OCI-LY7 (cell line): Measurements from ENCODE around the gene C4orf51. TPM values are rescaled to one million over a fixed set of nuclear protein-coding genes. Genes with fewer than 3 reads are reported as not detected.

Experiments
- BruUV-seq: library from RNA; stranded (reverse); fragments of 400-500 nt; replicated peaks from 2 replicates; lab custom pipeline; 2021; lab: Mats Ljungman, UMichigan
- CTCF ChIA-PET: fragments of 300-600 bp; sonication (Branson Sonifier 250); formaldehyde crosslinking; loops from one replicate; lab custom pipeline; 2022; ENCODE audit warnings: antibody characterized with exemption; ENCODE audit not compliant: unreplicated experiment; lab: Charles Lee
- POLR2A ChIA-PET: fragments of 300-600 bp; sonication (Branson Sonifier 250); formaldehyde crosslinking; loops from one replicate; lab custom pipeline; 2022; ENCODE audit warnings: antibody characterized with exemption; lab: Charles Lee
- DNase-seq: peaks from one replicate; pipeline ENCODE4 v3.0.0-alpha.2; 2015; ENCODE audit warnings: low spot score
- H2AFZ ChIP-seq: fragments of 200-600 bp; sonication (generic), shearing (Covaris generic); 2 replicates; pipeline ENCODE4 v1.6.1; 2014; ENCODE audit warnings: mild to moderate bottlenecking, antibody characterized with exemption, low read length, moderate library complexity
- H3K27ac ChIP-seq: fragments of 200-600 bp; sonication (generic); 2 replicates; pipeline ENCODE4 v1.5.1; 2014; ENCODE audit warnings: mixed run types, low read depth, mild to moderate bottlenecking, moderate library complexity, low read length, inconsistent platforms; ENCODE audit not compliant: poor library complexity, severe bottlenecking
- H3K36me3 ChIP-seq: fragments of 200-600 bp; sonication (generic); 2 replicates; pipeline ENCODE4 v1.6.1; 2014; ENCODE audit warnings: mild to moderate bottlenecking, antibody characterized with exemption, low read length, moderate library complexity, mixed read lengths; ENCODE audit not compliant: insufficient read depth
- H3K4me1 ChIP-seq: fragments of 200-600 bp; sonication (generic); 2 replicates; pipeline ENCODE4 v1.5.1; 2014; ENCODE audit warnings: mild to moderate bottlenecking, low read length; ENCODE audit not compliant: insufficient read depth, poor library complexity, severe bottlenecking
- H3K4me2 ChIP-seq: fragments of 200-600 bp; sonication (generic); 2 replicates; pipeline ENCODE4 v1.6.1; 2014; ENCODE audit warnings: mild to moderate bottlenecking, low read length
- H3K4me3 ChIP-seq: fragments of 200-600 bp; sonication (generic); 2 replicates; pipeline ENCODE4 v1.5.1; 2014; ENCODE audit warnings: mild to moderate bottlenecking, low read depth, low read length; ENCODE audit not compliant: poor library complexity, severe bottlenecking
- H3K79me2 ChIP-seq: fragments of 200-600 bp; sonication (generic); 2 replicates; pipeline ENCODE4 v1.6.1; 2016; ENCODE audit warnings: low read depth, mild to moderate bottlenecking, low read length, moderate library complexity, mixed read lengths; ENCODE audit not compliant: insufficient read depth
- H3K9me2 ChIP-seq: fragments of 200-600 bp; sonication (generic); 2 replicates; pipeline ENCODE4 v1.6.1; 2016; ENCODE audit warnings: mild to moderate bottlenecking, low read length, mixed read lengths; ENCODE audit not compliant: insufficient read depth
- H3K9me3 ChIP-seq: fragments of 200-600 bp; sonication (generic); 2 replicates; pipeline ENCODE4 v1.6.1; 2014; ENCODE audit warnings: mild to moderate bottlenecking, mixed run types, low read length, mixed read lengths
- H4K20me1 ChIP-seq: fragments of 200-600 bp; sonication (generic); 2 replicates; pipeline ENCODE4 v1.6.1; 2014; ENCODE audit warnings: mild to moderate bottlenecking, antibody characterized with exemption, low read length, moderate library complexity, mixed read lengths; ENCODE audit not compliant: insufficient read depth
- CTCF ChIP-seq: fragments of 200-600 bp; sonication (generic); conservative IDR thresholded peaks from 2 replicates; pipeline ENCODE4 v1.5.1; 2014; ENCODE audit warnings: mild to moderate bottlenecking, antibody characterized with exemption, low read length, moderate library complexity, mixed read lengths
- EZH2phosphoT487 ChIP-seq: fragments of 200-600 bp; sonication (generic); IDR thresholded peaks from 2 replicates; pipeline ENCODE4 v1.6.1; 2018; ENCODE audit warnings: low read depth, borderline replicate concordance, mild to moderate bottlenecking, mixed run types, antibody characterized with exemption, low read length, moderate library complexity, mixed read lengths
- intact Hi-C: fragments of 100-400 bp; cut with micrococcal nuclease; formaldehyde crosslinking; loops from one replicate; pipeline ENCODE4 v1.10.0; 2022; ENCODE audit not compliant: unreplicated experiment
- total RNA-seq, 2 experiments: library from RNA; depleted of rRNA in 1 of 2; stranded (reverse); fragments of >200 nt in 1 of 2; shearing (Covaris generic) in 1 of 2; gene quantifications; 2 replicates each; pipeline ENCODE4 v1.2.3, GENCODE V29; 2014 to 2022

The C4orf51 gene
- total RNA-seq, 2 experiments from 2014 or later = not detected

DNA sequence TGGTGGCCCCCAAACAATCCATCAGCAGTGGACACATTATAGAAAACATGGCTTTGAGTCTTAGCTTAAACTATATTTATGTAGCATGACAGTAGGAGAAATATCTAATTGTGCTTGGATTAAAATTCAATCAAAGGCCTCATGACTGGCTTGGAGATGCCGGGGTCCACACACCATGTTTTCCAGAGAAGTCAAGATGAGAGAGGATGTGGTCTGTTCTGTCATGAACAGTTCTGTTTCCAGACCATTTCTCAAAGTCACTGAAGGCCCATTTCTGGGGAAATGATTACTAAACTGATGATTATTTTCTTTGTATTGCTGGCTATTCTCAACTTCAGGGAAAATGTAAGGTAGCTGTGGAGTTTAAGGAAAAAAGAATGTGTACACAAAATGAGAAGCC lies 76.3 kb downstream of the C4orf51 start:
- CTCF ChIA-PET = interaction anchor here (0.6 kb wide), 1 partner anchor 20 kb away, joined by 3 read pairs; no protein-coding TSS in a partner anchor
- Histone ChIP-seq H3K4me2 (no peak overlapping the region), H3K79me2 (no peaks in the 10 kb centered on the region), H3K27ac (no peak overlapping the region), H3K36me3 (peaks cover 31% of the 10 kb centered on the region), H3K9me3 (no peaks in the 10 kb centered on the region), H3K9me2 (no peaks in the 10 kb centered on the region), H3K4me3 (no peak overlapping the region), H2AFZ (no peak overlapping the region), H4K20me1 (no peaks in the 10 kb centered on the region), H3K4me1 (no peaks in the 10 kb centered on the region)
- TF ChIP-seq EZH2phosphoT487 (no peak), CTCF (no peak)
- BruUV-seq = no TSS peak
- intact Hi-C loops = no loop called here
- DNase-seq = no peak
- POLR2A ChIA-PET = no interaction called here

- Histone ChIP-seq H3K4me1 (no peaks in the 10 kb centered on the region), H3K27ac (no peak overlapping the region), H3K4me2 (no peak overlapping the region), H2AFZ (no peak overlapping the region), H3K9me3 (no peaks in the 10 kb centered on the region), H3K4me3 (no peak overlapping the region), H3K79me2 (no peaks in the 10 kb centered on the region), H3K36me3 (peaks cover 40% of the 10 kb centered on the region), H3K9me2 (no peaks in the 10 kb centered on the region), H4K20me1 (no peaks in the 10 kb centered on the region)
- intact Hi-C loops = no loop called here
- POLR2A ChIA-PET = interaction anchor here (0.7 kb wide), 1 partner anchor 651 kb away, joined by 3 read pairs; no protein-coding TSS in a partner anchor
- DNase-seq = no peak
- no TSS peak for BruUV-seq
- TF ChIP-seq EZH2phosphoT487 (no peak), CTCF (no peak)
- CTCF ChIA-PET = no interaction called here
Observed at GRCh38 chr4:145757188-145757587, 77.2 kb downstream of the C4orf51 start.

DNA sequence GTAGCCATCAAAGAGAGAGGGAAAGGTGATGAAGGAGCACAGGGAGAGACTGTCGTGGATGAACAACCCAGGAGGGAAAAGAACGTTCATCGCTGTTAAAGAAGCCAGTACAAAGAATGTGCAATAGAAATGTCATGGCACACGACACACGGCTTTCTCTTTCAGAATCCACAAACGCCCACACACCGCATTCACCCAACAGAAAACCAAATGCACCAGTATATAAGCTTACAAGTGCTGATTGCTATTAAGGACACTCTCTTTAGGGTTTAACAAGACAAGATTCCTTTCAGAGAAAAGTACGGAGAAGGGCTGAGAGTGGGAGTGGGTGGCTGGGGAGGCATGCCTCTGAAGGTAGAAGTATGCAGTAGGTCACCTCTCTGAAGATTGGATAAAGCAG lies 80.2 kb downstream of the C4orf51 start:
- Histone ChIP-seq H3K27ac (no peak overlapping the region), H3K4me2 (no peak overlapping the region), H3K79me2 (no peaks in the 10 kb centered on the region), H2AFZ (no peak overlapping the region), H3K36me3 (peaks cover 70% of the 10 kb centered on the region), H3K9me2 (no peaks in the 10 kb centered on the region), H3K4me1 (no peaks in the 10 kb centered on the region), H3K4me3 (no peak overlapping the region), H4K20me1 (no peaks in the 10 kb centered on the region), H3K9me3 (no peaks in the 10 kb centered on the region)
- intact Hi-C loops = no loop called here
- BruUV-seq = no TSS peak
- DNase-seq = no peak
- POLR2A ChIA-PET = no interaction called here
- CTCF ChIA-PET = no interaction called here
- TF ChIP-seq EZH2phosphoT487 = no peak
- no peak for TF ChIP-seq CTCF
